Measurements from ENCODE around the gene CLDN15.
"Not testable (repeated sequence)": the region's sequence is repeated elsewhere in the genome, so short reads cannot be mapped to it uniquely, and the experiment has no call there.

CLDN15 gene, protein sequence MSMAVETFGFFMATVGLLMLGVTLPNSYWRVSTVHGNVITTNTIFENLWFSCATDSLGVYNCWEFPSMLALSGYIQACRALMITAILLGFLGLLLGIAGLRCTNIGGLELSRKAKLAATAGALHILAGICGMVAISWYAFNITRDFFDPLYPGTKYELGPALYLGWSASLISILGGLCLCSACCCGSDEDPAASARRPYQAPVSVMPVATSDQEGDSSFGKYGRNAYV

DNA sequence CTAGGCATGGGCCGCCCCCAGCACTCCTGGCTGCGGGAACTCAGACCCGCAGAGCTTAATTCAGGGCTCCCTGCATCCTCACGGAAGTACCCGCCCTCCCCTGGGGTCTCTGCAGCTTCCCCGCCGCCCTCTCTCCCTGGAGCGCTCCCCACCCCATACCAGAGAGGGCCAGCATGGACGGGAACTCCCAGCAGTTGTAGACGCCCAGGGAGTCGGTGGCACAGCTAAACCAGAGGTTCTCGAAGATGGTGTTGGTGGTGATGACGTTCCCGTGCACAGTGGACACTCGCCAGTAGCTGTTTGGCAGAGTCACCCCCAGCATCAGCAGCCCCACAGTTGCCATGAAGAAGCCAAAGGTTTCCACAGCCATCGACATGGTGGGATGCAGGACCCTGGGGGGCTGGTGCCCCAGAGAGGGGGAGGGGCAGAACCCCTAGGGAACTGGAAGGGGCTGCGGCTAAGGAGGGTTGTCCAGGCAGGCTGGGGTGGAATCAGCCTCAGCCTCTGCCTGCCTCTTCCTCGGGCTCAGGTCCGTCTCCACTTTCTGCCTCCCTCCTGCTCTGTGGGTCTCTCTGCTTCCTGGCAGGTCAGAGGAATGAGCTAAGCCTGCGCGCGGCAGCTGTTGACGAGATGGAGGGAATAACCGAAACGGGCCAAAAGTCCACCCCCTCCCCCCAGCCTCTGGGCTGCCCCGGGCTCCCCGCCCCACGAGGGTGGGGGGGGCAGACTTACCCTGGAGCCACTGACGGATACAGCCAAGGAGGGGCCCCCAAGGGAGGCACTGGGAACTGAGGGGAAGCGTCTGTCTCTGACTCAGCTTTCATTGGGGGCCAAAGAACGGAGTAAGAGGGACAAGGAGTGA, at the start of gene CLDN15:
CLDN15 (minus strand) TSS at position 597 of the 862 bp plus-strand sequence; CDS start at position 376, 221 bp downstream.
- no peak for DNase-seq (ENCODE audit: low read depth)

DNA sequence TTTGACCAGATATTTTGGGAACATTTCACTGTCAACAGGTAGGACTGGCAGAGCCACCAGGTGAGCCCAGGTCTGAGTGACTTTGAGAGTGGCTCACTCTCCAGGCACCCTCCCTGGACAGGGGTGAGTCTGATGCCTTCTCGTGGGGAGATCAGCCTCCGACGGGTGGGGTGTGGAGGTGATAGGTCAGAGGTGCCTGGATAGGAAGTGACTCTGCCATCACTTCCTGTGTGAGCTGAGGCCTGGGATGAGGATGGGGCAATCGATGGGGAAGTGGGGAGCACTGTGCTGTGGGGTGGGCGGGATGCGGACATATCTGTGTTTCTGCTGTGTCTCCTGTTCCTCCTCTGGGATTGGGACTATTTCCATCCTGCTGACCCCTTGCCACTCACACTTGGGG, 49.4 kb upstream of the CLDN15 start:
- no peak for DNase-seq (ENCODE audit: low read depth)

DNA sequence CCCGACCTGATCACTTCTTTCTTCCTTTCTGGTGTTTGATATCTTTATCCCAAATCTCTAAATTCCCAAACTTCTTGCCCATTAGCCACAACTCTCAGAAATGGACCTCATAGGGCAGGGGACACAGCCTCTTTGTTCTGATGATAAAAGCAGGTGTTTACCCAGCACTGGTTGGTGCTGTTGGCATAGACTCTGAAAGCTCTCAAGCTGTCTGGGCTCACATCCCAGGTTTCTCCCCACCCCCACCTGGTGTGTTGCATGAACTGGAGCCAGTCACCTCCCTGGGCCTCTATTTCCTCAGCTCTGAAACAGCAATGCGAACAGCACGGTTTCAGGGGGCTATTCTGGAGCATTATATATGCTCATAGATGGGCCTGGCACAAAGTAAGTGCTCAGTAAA, 48.3 kb upstream of the CLDN15 start:
- not testable (repeated sequence) for DNase-seq (ENCODE audit: low read depth)

DNA sequence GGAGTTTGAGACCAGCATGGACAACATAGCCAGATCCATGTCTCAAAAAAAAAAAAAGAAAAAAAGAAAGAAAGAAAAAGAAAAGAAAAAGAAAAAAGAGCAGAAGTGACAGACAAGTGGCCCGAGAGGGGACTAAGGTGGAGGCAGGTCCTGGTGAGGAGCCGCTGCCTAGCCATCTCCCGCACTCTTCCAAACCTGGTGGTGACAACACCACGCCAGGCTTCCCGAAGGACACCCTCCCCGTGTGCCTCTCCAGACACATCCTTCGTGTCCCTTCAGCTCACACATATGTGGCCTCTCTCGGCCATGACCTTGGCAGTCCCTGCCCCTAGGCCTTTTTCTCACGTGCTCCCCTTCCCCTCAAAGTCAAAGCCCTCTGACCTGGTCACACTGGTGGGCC, 47.6 kb upstream of the CLDN15 start:
- no peak for DNase-seq (ENCODE audit: low read depth)

DNA sequence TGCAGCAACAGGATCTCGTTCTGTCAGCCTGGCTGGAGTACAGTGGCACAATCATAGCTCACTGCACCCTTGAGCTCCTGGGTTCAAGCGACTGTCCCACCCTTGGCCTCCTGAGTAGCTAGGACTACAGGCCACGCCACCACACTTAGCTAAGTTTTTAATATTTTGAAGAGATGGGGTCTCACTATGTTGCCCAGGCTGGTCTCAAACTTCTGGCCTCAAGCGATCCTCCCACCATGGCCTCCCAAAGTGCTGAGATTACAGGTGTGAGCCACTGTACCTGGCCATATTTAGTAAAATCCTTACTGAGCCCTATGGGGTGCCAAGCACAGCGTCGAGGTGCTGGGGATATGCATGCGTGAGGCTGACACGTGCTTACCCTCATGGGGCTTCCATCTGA, 43.3 kb upstream of the CLDN15 start:
- DNase-seq (ENCODE audit: low read depth), result not testable (repeated sequence)

DNA sequence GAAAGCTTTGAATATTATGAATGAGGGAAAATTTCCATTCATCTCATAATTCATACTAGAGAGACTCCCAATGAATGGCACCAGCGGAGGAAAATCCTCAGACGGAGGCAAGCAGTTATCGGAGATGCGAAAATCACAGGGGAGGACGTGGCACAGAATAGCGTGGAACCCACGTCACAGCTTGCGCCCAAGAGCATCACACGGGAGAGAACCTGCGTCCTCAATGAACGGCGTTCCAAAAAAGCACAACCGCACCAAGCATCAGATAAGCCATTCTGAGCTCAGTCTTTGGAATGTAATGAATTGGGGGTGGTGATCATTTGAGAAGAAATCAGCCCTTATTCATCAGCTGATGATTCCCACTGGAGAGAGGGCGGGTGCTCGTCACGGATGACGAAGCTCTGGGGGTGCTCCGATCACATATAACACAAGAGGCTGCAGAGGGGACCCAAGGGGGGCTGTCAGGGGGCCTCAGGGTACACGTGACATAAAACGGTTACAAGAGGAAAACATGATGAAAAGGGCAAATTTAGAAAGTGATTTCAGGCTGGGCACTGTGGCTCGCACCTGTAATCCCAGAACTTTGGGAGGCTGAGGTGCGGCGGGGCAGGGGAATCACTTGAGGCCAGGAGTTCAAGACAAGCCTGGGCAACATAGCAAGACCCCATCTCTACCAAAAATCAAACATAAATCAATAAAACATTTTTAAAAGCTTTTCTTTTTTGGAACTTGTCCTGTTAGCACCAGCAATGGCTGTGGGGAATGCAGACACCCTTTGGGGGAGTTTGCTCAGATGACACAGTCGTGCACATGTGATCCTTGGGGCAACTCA, 41.1 kb upstream of the CLDN15 start:
- no peak for DNase-seq (ENCODE audit: low read depth)

DNA sequence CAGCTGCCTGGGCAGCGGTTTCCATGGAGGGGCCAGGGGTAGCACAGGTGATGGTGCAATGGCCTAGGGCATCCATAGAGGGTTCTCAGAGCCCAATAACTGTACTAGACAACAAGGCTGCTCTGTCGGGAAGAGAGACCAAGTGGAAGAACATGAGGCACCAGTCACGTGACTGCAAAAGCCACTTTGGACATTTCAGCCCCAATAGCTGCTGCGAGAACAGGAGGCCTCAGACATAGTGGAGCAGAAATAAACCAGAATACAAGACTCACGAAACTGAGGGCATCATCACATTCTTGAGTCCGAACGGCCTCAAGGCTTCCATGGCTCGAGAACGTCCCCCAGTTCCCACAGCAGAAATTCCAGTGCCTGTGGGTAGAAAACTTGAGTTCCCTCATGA, 39.6 kb upstream of the CLDN15 start:
- DNase-seq (ENCODE audit: low read depth), result no peak

DNA sequence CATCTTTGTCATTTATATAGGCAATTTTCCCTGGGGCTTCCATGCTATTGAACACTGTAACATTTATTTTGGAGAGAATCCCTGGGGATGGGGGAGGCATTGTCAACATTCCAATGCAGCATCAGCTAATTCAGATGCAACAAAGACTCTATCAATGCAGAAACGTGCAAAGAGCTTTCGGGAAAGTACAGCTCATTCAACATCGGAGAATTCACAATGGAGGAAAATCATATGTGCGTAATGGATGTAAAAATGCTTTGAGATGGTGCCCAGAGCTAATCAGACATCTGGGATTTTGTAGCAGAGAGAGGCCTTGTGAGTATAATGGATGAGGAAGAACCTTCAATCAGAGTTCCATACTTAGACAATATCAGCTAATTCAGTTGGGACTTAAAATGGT, 35.6 kb upstream of the CLDN15 start:
- DNase-seq (ENCODE audit: low read depth), result no peak

DNA sequence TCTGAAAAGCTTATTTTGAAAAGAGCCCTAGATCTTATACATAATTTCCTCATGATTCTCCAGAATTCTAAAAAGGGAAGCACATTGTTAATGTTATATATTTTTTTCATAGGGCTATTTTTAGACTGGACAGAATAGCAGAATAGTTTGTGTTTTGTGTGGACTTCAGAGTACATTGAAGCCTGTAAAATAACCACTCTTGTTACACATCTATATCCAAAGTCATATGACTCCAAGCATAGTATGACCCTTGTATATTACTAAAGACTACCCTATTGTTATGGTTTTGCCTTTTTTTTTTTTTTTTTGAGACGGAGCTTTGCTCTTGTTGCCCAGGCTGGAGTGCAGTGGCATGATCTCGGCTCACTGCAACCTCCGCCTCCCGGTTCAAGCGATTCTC, 33.4 kb upstream of the CLDN15 start:
- no peak for DNase-seq (ENCODE audit: low read depth)

DNA sequence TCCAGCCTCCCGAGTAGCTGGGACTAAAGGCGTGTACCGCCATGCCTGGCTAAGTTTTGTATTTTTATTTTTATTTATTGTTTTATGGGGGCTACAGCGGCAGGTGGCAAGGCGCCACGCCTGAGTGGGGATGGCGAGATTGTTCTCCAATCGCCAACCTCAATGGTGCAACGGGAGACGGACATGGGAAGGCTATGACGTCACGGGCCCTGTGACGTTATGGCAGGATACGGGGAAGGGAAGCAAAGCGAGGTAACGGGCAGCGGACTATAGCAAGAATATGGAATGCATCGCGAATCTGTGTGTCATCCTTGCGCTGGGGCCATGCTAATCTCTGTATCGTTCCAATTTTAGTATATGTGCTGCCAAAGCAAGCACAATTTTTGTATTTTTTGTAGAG, 32.1 kb upstream of the CLDN15 start:
- DNase-seq (ENCODE audit: low read depth), result no peak

DNA sequence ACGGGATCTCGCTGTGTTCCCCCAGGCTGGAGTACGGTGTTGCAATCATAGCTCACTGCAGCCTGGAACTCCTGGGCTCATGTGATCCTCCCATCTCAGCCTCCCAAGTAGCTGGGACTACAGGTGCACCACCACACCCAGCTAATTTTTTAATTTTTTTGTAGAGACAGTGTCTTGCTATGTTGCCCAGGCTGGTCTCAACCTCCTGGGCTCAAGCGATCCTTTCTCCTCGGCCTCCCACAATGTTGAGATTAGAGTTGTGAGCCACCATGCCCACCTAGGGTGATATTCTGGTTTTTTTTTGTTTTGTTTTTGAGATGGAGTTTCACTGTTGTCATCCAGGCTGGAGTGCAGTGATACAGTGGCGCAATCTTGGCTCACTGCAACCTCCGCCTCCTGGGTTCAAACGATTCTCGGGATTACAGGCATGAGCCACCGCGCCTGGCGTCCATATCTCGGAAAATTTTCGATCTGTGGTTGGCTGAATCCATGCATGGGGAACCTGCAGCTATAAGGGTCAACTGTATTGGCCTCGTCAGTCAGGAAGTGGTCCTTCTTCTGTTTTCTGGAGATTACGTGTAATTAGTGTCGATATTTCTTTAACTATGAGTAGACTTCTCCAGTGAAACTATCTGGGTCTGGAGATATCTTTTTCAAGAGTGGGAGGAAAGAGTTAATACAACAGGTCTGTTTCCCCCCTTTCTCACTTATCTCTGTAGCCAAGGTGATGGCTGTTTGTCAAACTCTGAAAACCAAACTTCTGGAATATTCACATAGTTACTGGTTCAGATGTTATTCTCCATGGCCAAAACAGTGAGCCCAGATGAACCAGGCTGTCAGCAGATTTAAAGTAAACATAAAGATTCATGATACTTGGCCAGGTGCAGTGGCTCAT, 28.3 kb upstream of the CLDN15 start:
- DNase-seq (ENCODE audit: low read depth), result no peak

DNA sequence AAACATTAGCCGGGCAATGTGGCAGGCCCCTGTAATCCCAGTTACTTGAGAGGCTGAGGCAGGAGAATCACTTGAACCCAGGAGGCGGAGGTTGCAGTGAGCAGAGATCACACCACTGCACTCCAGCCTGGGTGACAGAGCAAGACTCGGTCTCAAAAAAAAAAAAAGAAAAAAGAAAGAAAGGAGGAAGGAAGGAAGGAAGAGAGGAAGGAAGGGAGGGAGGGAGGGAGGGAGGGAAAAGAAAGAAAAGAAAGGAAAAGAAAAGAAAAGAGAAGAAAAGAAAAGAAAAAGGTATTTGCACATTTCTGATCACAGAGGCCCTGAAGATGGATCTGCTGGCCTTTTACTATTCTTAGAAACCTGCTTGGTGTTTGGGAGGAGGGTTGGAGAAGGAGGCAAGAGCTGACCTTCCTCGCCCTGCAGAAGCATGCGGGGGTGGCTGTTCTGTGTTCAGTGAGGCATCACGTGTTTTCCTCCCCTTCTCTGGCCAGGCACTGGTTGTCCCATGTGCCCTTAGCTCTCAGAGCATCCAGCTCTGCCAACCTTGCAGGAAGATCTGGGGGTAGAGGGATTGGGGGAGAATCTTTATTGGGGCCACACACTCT, 26.6 kb upstream of the CLDN15 start:
- not testable (repeated sequence) for DNase-seq (ENCODE audit: low read depth)

DNA sequence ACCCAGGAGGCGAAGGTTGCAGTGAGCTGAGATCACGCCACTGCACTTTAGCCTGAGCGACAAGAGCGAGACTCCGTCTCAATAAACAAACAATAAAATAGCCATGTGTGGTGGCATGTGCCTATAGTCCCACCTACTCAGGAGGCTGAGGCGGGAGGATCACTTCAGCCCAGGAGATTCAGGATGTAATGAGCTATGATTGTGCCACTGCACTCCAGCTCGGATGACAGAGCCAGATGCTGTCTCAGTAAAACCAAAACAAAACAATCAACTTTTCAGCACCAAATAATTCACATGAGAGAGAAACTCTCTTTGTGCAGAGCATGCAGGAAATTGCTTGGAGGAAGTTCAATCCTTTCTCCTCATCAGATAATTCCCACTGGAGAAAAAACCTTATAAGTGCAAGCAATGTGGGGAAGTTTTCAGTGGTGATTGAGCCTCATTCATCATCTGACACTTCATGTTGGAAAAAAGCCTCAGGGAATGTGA, 20.7 kb upstream of the CLDN15 start:
- no peak for DNase-seq (ENCODE audit: low read depth)

DNA sequence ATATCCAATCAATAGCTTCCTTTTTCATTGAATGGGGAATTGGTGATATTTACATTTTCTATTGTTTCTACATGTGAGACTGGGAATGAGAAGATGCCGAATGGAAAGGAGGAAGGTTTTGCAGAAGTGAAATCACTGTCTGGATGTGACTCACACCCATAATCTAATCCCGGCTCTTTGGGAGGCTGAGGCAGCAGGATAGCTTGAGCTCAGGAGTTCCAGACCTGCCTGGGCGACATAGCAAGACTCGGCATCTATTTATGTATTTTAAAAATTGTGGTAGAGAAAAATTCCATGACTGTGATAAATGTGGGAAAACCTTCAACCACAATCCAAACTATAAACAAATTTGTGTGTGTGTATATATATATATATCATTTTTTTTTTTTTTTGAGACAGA, 18.2 kb upstream of the CLDN15 start:
- DNase-seq (ENCODE audit: low read depth), result no peak

DNA sequence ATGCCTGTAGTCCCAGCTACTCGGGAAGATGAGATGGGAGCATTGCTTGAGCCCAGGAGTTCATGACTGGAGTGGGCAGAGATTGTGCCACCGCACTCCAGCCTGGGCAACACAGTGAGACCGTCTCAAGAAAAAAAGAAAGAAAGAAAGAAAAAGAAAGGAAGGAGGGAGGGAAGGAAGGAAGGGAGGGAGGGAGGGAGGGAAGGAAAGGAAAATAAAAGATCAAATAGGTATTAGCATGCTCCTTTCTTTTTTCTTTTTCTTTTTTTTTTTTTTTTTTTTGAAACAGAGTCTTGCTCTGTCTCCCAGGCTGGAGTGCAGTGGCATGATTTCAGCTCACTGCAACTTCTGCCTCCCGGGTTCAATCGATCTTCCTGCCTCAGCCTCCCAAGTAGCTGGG, 15.6 kb upstream of the CLDN15 start:
- not testable (repeated sequence) for DNase-seq (ENCODE audit: low read depth)

DNA sequence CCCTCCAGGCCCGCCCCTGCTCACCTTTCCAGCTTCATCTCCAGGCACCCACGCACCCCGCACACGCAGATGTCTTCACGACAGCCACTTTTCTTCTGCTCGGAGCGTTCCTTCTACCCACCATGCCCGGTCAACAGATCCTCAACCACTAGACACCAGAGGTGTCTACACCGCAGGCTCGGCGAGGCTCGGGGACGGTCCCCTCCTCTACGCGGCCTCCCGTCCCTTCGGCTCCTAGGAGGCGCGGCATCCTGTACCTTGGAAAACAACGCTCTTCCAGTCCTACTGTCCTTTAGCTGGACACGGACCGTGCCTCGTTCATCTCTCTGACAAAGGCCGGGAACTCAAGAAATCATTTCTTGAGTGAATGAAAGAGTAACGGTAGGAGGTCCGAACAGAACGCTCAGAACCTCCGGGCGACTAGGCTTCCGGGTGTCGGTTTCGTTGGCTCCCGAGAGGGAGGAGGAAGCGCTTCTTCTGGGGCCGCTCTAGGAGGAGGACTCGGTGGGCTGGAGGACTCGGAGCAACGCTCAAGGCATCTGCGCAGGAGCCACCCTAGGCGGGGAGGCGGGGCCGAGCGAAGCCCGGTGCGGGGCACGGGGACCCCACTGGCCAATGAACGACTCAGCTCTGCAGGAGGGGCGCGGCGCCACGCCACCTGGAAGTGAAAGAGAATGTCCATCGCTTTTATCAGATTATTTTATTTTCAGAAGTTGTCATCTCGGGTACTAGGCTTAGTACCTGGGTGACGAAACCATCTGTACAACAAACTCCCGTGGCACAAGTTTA, 14.5 kb upstream of the CLDN15 start:
- peak; percentile 75 for DNase-seq (ENCODE audit: low read depth)

DNA sequence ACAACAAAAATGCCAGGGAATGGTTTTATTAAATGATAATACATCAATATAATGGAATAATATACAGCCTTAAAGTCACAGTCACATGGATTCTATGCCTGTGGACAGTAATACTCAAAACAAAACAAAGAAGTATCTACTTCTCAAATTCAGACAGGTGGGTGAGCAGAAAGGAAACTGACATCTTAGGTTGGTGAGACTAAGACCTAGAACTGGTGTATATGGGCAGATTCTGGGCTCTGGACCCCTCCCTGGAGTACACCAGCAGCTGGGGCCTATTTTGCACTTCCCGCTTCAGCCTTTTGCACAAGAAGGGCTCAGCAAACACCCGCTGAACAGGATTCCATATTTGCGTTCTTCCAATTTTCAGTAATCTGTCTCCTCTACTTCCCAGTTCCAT, 12.7 kb upstream of the CLDN15 start:
- DNase-seq (ENCODE audit: low read depth), result no peak

DNA sequence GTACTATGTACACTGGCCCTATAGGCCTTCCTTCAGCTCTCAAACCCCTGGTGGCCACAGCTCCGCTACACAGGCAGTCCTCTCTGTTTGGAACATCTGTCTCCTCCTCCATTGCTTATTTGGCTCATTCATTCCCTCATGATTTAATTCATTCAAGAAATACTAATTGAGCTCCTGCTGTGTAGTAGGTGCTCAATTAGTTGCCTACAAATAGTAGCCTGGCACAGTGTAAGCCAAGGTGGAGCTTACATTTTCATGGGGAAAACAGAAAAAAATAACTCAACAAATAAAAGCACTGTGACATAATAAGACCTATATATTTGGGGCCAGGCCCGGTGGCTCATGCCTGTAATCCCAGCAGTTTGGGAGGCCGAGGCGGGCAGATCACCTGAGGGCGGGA, 10.7 kb upstream of the CLDN15 start:
- DNase-seq (ENCODE audit: low read depth), result no peak

DNA sequence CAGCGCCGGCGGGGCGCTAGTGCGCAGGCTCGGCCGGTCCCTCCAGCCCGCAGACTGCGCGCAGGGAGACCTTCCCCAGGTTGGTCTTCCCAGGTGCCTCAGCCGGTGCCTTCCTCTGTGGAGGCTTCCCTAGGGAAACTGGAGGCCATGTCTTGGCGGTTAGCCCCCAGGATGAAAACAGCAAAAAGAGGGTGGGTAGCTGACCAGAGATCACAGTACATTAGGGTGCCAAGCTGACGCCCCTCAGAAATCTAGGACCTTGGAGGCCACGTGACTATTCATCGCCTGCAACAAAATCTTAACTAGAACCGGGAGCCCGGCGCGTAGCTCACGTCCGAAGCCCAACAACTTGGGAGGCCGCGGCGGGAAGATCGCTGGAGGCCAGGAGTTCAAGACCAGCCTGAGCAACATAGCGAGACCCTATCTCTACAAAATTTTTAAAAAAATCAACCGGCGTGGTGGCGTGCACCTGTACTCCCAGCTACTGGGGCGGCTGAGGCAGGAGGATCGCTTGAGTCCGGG, 7.6 kb upstream of the CLDN15 start:
- no peak for DNase-seq (ENCODE audit: low read depth)
